Neural progenitor cell (in vitro differentiated cells): ENCODE measurements around the gene LATS2. TPM values are rescaled to one million over a fixed set of nuclear protein-coding genes. Genes with fewer than 3 reads are reported as not detected.

Experiments used
- DNase-seq: peaks from one replicate; pipeline ENCODE4 v3.0.0-alpha.2; 2016; ENCODE audit warnings: low spot score
- H2AFZ ChIP-seq: fragments of 200-600 bp; sonication (generic); replicated peaks from 2 replicates; pipeline ENCODE4 v1.6.1; 2016; ENCODE audit warnings: antibody characterized with exemption
- H3F3A ChIP-seq: fragments of 200-600 bp; sonication (generic); 2 replicates; pipeline ENCODE4 v1.6.1; 2016; ENCODE audit warnings: antibody characterized with exemption, low read depth
- H3K27ac ChIP-seq: fragments of 200-600 bp; sonication (generic); 2 replicates; pipeline ENCODE4 v1.5.1; 2016; ENCODE audit warnings: mild to moderate bottlenecking
- H3K27me3 ChIP-seq: fragments of 200-600 bp; sonication (generic); 2 replicates; pipeline ENCODE4 v1.6.1; 2016; ENCODE audit warnings: mild to moderate bottlenecking, moderate library complexity
- H3K36me3 ChIP-seq: fragments of 200-600 bp; sonication (generic); 2 replicates; pipeline ENCODE4 v1.5.1; 2016
- H3K4me1 ChIP-seq: fragments of 200-600 bp; sonication (generic); 2 replicates; pipeline ENCODE4 v1.6.1; 2016; ENCODE audit warnings: mixed run types
- H3K4me2 ChIP-seq: fragments of 200-600 bp; sonication (generic); 2 replicates; pipeline ENCODE4 v1.6.1; 2016
- H3K4me3 ChIP-seq: fragments of 200-600 bp; sonication (generic); 2 replicates; pipeline ENCODE4 v1.5.1; 2016
- H3K79me2 ChIP-seq: fragments of 200-600 bp; sonication (generic); 2 replicates; pipeline ENCODE4 v1.6.1; 2016; ENCODE audit warnings: low read depth
- H3K9ac ChIP-seq: fragments of 200-600 bp; sonication (generic); 2 replicates; pipeline ENCODE4 v1.6.1; 2016
- H3K9me3 ChIP-seq: fragments of 200-600 bp; sonication (generic); 2 replicates; pipeline ENCODE4 v1.5.1; 2016; ENCODE audit warnings: low read depth
- H4K20me1 ChIP-seq: fragments of 200-600 bp; sonication (generic); 2 replicates; pipeline ENCODE4 v1.6.1; 2016; ENCODE audit warnings: low read depth
- H3K27ac Mint-ChIP-seq: 3 replicates; pipeline ENCODE4 v1.8.0; 2021; ENCODE audit warnings: mixed read lengths
- H3K27me3 Mint-ChIP-seq: 2 replicates; pipeline ENCODE4 v1.8.0; 2022; ENCODE audit warnings: low read depth, mild to moderate bottlenecking, inconsistent platforms, moderate library complexity, mixed read lengths; ENCODE audit not compliant: insufficient read depth
- H3K36me3 Mint-ChIP-seq: 3 replicates; pipeline ENCODE4 v1.8.0; 2021; ENCODE audit warnings: mixed read lengths
- H3K4me1 Mint-ChIP-seq: 3 replicates; pipeline ENCODE4 v1.8.0; 2021; ENCODE audit warnings: mixed read lengths
- H3K4me3 Mint-ChIP-seq: 3 replicates; pipeline ENCODE4 v1.8.0; 2021; ENCODE audit warnings: mild to moderate bottlenecking, moderate library complexity, mixed read lengths
- H3K9me3 Mint-ChIP-seq: 3 replicates; pipeline ENCODE4 v1.8.0; 2020; ENCODE audit warnings: mixed read lengths
- CTCF ChIP-seq: fragments of 200-600 bp; sonication (generic); IDR thresholded peaks from 2 replicates; pipeline ENCODE4 v1.5.1; 2017; ENCODE audit warnings: antibody characterized with exemption, mild to moderate bottlenecking
- EZH2 ChIP-seq: fragments of 200-600 bp; sonication (generic); IDR thresholded peaks from 2 replicates; pipeline ENCODE4 v1.6.1; 2017; ENCODE audit warnings: antibody characterized with exemption, mild to moderate bottlenecking, moderate library complexity
- EZH2phosphoT487 ChIP-seq: fragments of 200-600 bp; sonication (generic); IDR thresholded peaks from 2 replicates; pipeline ENCODE4 v1.6.1; 2017; ENCODE audit warnings: antibody characterized with exemption
- total RNA-seq: library from RNA; depleted of rRNA; stranded (reverse); fragments of >200 nt; gene quantifications from 2 replicates; pipeline ENCODE4 v1.2.3, GENCODE V29; 2015; ENCODE audit warnings: low replicate concordance

LATS2 gene
- total RNA-seq, 1 donor from 2014 or later: 15.2 TPM

- Histone ChIP-seq H3K9ac (no peak overlapping the region), H3K79me2 (peaks cover 97% of the 10 kb centered on the region), H3K4me2 (no peak overlapping the region), H3K9me3 (no peaks in the 10 kb centered on the region), H3K27me3 (no peaks in the 10 kb centered on the region), H2AFZ (no peak overlapping the region), H3F3A (peaks cover 13% of the 10 kb centered on the region), H3K36me3 (no peaks in the 10 kb centered on the region), H3K27ac (no peak overlapping the region), H3K4me1 (peaks cover 11% of the 10 kb centered on the region), H4K20me1 (peaks cover 81% of the 10 kb centered on the region), H3K4me3 (no peak overlapping the region)
- DNase-seq: no peak
- Mint-ChIP-seq H3K36me3 (peaks cover 2% of the 10 kb centered on the region), H3K9me3 (no peaks in the 10 kb centered on the region), H3K4me1 (peaks cover 33% of the 10 kb centered on the region), H3K4me3 (no peak overlapping the region), H3K27me3 (peaks cover 2% of the 10 kb centered on the region), H3K27ac (no peak overlapping the region)
- TF ChIP-seq EZH2 (no peak), EZH2phosphoT487 (no peak)
Measured at GRCh38 chr13:21008026-21008425, 53.4 kb downstream of the LATS2 start.

- H3K9ac ChIP-seq: peak overlapping the region; percentile 27
- Mint-ChIP-seq H3K9me3 (peaks cover 2% of the 10 kb centered on the region), H3K27me3 (peaks cover 2% of the 10 kb centered on the region), H3K4me3 (no peak overlapping the region), H3K27ac (peak overlapping the region; percentile 61), H3K36me3 (peaks cover 3% of the 10 kb centered on the region), H3K4me1 (peaks cover 33% of the 10 kb centered on the region)
- no peak overlapping the region for H2AFZ ChIP-seq
- no peak overlapping the region for H3K4me3 ChIP-seq
- H3K79me2 ChIP-seq: peaks cover 96% of the 10 kb centered on the region
- H3K27me3 ChIP-seq: no peaks in the 10 kb centered on the region
- peaks cover 64% of the 10 kb centered on the region for H4K20me1 ChIP-seq
- peaks cover 11% of the 10 kb centered on the region for H3K4me1 ChIP-seq
- TF ChIP-seq EZH2phosphoT487 (no peak), CTCF (no peak), EZH2 (no peak)
- DNase-seq: peak; percentile 36
- peaks cover 13% of the 10 kb centered on the region for H3F3A ChIP-seq
- H3K36me3 ChIP-seq: no peaks in the 10 kb centered on the region
- peak overlapping the region; percentile 47 for H3K4me2 ChIP-seq
- peak overlapping the region; percentile 81 for H3K27ac ChIP-seq
- no peaks in the 10 kb centered on the region for H3K9me3 ChIP-seq
Measured at GRCh38 chr13:21006141-21007005, 55.0 kb downstream of the LATS2 start.

- H4K20me1 ChIP-seq: peaks cover 54% of the 10 kb centered on the region
- H3K36me3 Mint-ChIP-seq: peaks cover 3% of the 10 kb centered on the region
- no peak overlapping the region for H3K4me2 ChIP-seq
- peaks cover 13% of the 10 kb centered on the region for H3F3A ChIP-seq
- DNase-seq: no peak
- H3K27me3 Mint-ChIP-seq: peaks cover 2% of the 10 kb centered on the region
- no peak overlapping the region for H3K27ac ChIP-seq
- no peak overlapping the region for H3K4me3 Mint-ChIP-seq
- TF ChIP-seq CTCF (no peak), EZH2 (no peak), EZH2phosphoT487 (no peak)
- H2AFZ ChIP-seq: no peak overlapping the region
- no peak overlapping the region for H3K4me3 ChIP-seq
- peaks cover 26% of the 10 kb centered on the region for H3K4me1 Mint-ChIP-seq
- H3K27me3 ChIP-seq: no peaks in the 10 kb centered on the region
- no peaks in the 10 kb centered on the region for H3K36me3 ChIP-seq
- peaks cover 94% of the 10 kb centered on the region for H3K79me2 ChIP-seq
- H3K27ac Mint-ChIP-seq: no peak overlapping the region
- no peak overlapping the region for H3K9ac ChIP-seq
- H3K9me3 Mint-ChIP-seq: peaks cover 4% of the 10 kb centered on the region
- peaks cover 11% of the 10 kb centered on the region for H3K4me1 ChIP-seq
- H3K9me3 ChIP-seq: no peaks in the 10 kb centered on the region
Measured at GRCh38 chr13:21005193-21005592, 56.2 kb downstream of the LATS2 start.

GRCh38 chr13:21001471-21001870, 59.9 kb downstream of the LATS2 start:
- no peaks in the 10 kb centered on the region for H3K36me3 ChIP-seq
- H3K9me3 ChIP-seq: no peaks in the 10 kb centered on the region
- H3K36me3 Mint-ChIP-seq: peaks cover 3% of the 10 kb centered on the region
- H3K4me3 ChIP-seq: no peak overlapping the region
- DNase-seq: no peak
- peaks cover 5% of the 10 kb centered on the region for H3F3A ChIP-seq
- H3K9me3 Mint-ChIP-seq: peaks cover 4% of the 10 kb centered on the region
- H3K79me2 ChIP-seq: peaks cover 88% of the 10 kb centered on the region
- no peak overlapping the region for H3K27ac Mint-ChIP-seq
- no peak overlapping the region for H2AFZ ChIP-seq
- no peak overlapping the region for H3K9ac ChIP-seq
- H3K4me1 ChIP-seq: peaks cover 2% of the 10 kb centered on the region
- H3K4me3 Mint-ChIP-seq: no peak overlapping the region
- H3K27ac ChIP-seq: no peak overlapping the region
- peaks cover 16% of the 10 kb centered on the region for H3K4me1 Mint-ChIP-seq
- peaks cover 39% of the 10 kb centered on the region for H4K20me1 ChIP-seq
- peaks cover 2% of the 10 kb centered on the region for H3K27me3 Mint-ChIP-seq
- H3K4me2 ChIP-seq: no peak overlapping the region
- H3K27me3 ChIP-seq: no peaks in the 10 kb centered on the region
- TF ChIP-seq CTCF (no peak), EZH2phosphoT487 (no peak), EZH2 (no peak)
